HG03571 (cell line): ENCODE measurements around the gene ANKIB1.
"Not testable (repeated sequence)": the region's sequence is repeated elsewhere in the genome, so short reads cannot be mapped to it uniquely, and the experiment has no call there.

Experiments used
- ATAC-seq: cut with Tn5 transposase; IDR thresholded peaks from one replicate; pipeline ENCODE4 v1.9.1; 2021; ENCODE audit not compliant: unreplicated experiment

Gene ANKIB1

GRCh38 chr7:92325858-92326257, 80.1 kb downstream of the ANKIB1 start:
- ATAC-seq = no peak

- ATAC-seq = no peak
Measured at GRCh38 chr7:92330835-92331438, 85.2 kb downstream of the ANKIB1 start.

GRCh38 chr7:92331508-92331907, 85.7 kb downstream of the ANKIB1 start:
- no peak for ATAC-seq

- ATAC-seq = no peak
Measured at GRCh38 chr7:92332782-92333181, 87.0 kb downstream of the ANKIB1 start.

GRCh38 chr7:92333866-92334265, 88.1 kb downstream of the ANKIB1 start:
- ATAC-seq = no peak

GRCh38 chr7:92335574-92335973, 89.8 kb downstream of the ANKIB1 start:
- no peak for ATAC-seq

GRCh38 chr7:92336662-92337340, 91.0 kb downstream of the ANKIB1 start:
- ATAC-seq = no peak

GRCh38 chr7:92340016-92340415, 94.2 kb downstream of the ANKIB1 start:
- ATAC-seq = no peak

- no peak for ATAC-seq
Measured at GRCh38 chr7:92343714-92344113, 97.9 kb downstream of the ANKIB1 start.

- ATAC-seq = no peak
Measured at GRCh38 chr7:92352009-92352408, 106.2 kb downstream of the ANKIB1 start.

- ATAC-seq = no peak
Measured at GRCh38 chr7:92354214-92354613, 108.4 kb downstream of the ANKIB1 start.

- no peak for ATAC-seq
Measured at GRCh38 chr7:92356406-92356805, 110.6 kb downstream of the ANKIB1 start.

GRCh38 chr7:92357260-92357659, 111.5 kb downstream of the ANKIB1 start:
- no peak for ATAC-seq

GRCh38 chr7:92359179-92359578, 113.4 kb downstream of the ANKIB1 start:
- not testable (repeated sequence) for ATAC-seq

- no peak for ATAC-seq
Measured at GRCh38 chr7:92359801-92360200, 114.0 kb downstream of the ANKIB1 start.

GRCh38 chr7:92360387-92360786, 114.6 kb downstream of the ANKIB1 start:
- ATAC-seq = no peak

GRCh38 chr7:92362131-92362530, 116.4 kb downstream of the ANKIB1 start:
- no peak for ATAC-seq

- ATAC-seq = no peak
Measured at GRCh38 chr7:92366730-92367129, 121.0 kb downstream of the ANKIB1 start.

GRCh38 chr7:92368741-92369140, 123.0 kb downstream of the ANKIB1 start:
- no peak for ATAC-seq

- no peak for ATAC-seq
Measured at GRCh38 chr7:92375013-92375412, 129.2 kb downstream of the ANKIB1 start.

GRCh38 chr7:92391071-92391470, 145.3 kb downstream of the ANKIB1 start:
- ATAC-seq = no peak

- no peak for ATAC-seq
Measured at GRCh38 chr7:92397542-92397941, 151.8 kb downstream of the ANKIB1 start.

- ATAC-seq = no peak
Measured at GRCh38 chr7:92400013-92400412, 154.2 kb downstream of the ANKIB1 start.
